HG03575 (cell line): ENCODE measurements around the gene SLC7A9.
"Not testable (repeated sequence)": the region's sequence is repeated elsewhere in the genome, so short reads cannot be mapped to it uniquely, and the experiment has no call there.

Source experiments
- ATAC-seq: cut with Tn5 transposase; IDR thresholded peaks from one replicate; pipeline ENCODE4 v1.9.1; 2021; ENCODE audit not compliant: unreplicated experiment, insufficient number of reproducible peaks, low FRiP score; ENCODE audit errors: extremely low read depth

The SLC7A9 gene

GRCh38 chr19:32867436-32867835 lies 2.1 kb downstream of the SLC7A9 start:
- not testable (repeated sequence) for ATAC-seq

GRCh38 chr19:32866564-32867265 lies 2.9 kb downstream of the SLC7A9 start:
- no peak for ATAC-seq

GRCh38 chr19:32866061-32866460 lies 3.5 kb downstream of the SLC7A9 start:
- no peak for ATAC-seq

GRCh38 chr19:32865326-32865725 lies 4.2 kb downstream of the SLC7A9 start:
- ATAC-seq = no peak

GRCh38 chr19:32864318-32865007 lies 5.1 kb downstream of the SLC7A9 start:
- ATAC-seq = no peak

GRCh38 chr19:32863841-32864240 lies 5.7 kb downstream of the SLC7A9 start:
- ATAC-seq = no peak

- ATAC-seq = no peak
These were observed 6.3 kb downstream of the SLC7A9 start for GRCh38 chr19:32863301-32863700.

GRCh38 chr19:32862741-32863140 lies 6.8 kb downstream of the SLC7A9 start:
- ATAC-seq = no peak

- no peak for ATAC-seq
These were observed 7.4 kb downstream of the SLC7A9 start for GRCh38 chr19:32862173-32862572.

GRCh38 chr19:32861596-32861995 lies 8.0 kb downstream of the SLC7A9 start:
- no peak for ATAC-seq

- ATAC-seq = no peak
These were observed 10.0 kb downstream of the SLC7A9 start for GRCh38 chr19:32859591-32859990.

GRCh38 chr19:32858559-32858958 lies 11.0 kb downstream of the SLC7A9 start:
- ATAC-seq = no peak

- ATAC-seq = no peak
These were observed 11.4 kb downstream of the SLC7A9 start for GRCh38 chr19:32858155-32858554.

GRCh38 chr19:32857584-32857983 lies 12.0 kb downstream of the SLC7A9 start:
- no peak for ATAC-seq

GRCh38 chr19:32856818-32857217 lies 12.7 kb downstream of the SLC7A9 start:
- ATAC-seq = not testable (repeated sequence)

GRCh38 chr19:32852216-32852615 lies 17.4 kb downstream of the SLC7A9 start:
- ATAC-seq = no peak

- not testable (repeated sequence) for ATAC-seq
These were observed 21.5 kb downstream of the SLC7A9 start for GRCh38 chr19:32848035-32848434.

GRCh38 chr19:32843716-32844245 lies 25.8 kb downstream of the SLC7A9 start:
- no peak for ATAC-seq

GRCh38 chr19:32842061-32842460 lies 27.5 kb downstream of the SLC7A9 start:
- ATAC-seq = no peak

- ATAC-seq = no peak
These were observed 32.0 kb downstream of the SLC7A9 start for GRCh38 chr19:32837531-32837930.
